OCI-LY3 (cell line): ENCODE measurements around the gene ZMYND19.

ENCODE experiments used
- CTCF ChIP-seq: fragments of 200-600, 300-600 bp; sonication (generic); IDR thresholded peaks from 2 replicates; pipeline ENCODE4 v1.5.1; 2014; ENCODE audit warnings: antibody characterized with exemption, low read length, low read depth
- EZH2phosphoT487 ChIP-seq: fragments of 200-600 bp; shearing (Covaris generic); IDR thresholded peaks from 2 replicates; pipeline ENCODE4 v1.6.1; 2018; ENCODE audit warnings: antibody characterized with exemption, mixed run types, low read depth

- no peak for TF ChIP-seq CTCF
- TF ChIP-seq EZH2phosphoT487: no peak
Measured at GRCh38 chr9:137550231-137550621, 40.1 kb downstream of the ZMYND19 start, which contains the start of gene PNPLA7.
